CD4-positive, alpha-beta T cell (primary cell): ENCODE data around the gene TSC22D3. TPM values are rescaled to one million over a fixed set of nuclear protein-coding genes. Genes with fewer than 3 reads are reported as not detected.

Experiments used
- ATAC-seq: fragments of 200-7000 bp; cut with Tn5 transposase; one replicate; pipeline ENCODE4 v1.10.0; 2022; ENCODE audit warnings: mild to moderate bottlenecking; ENCODE audit not compliant: poor library complexity
- CTCF ChIA-PET: fragments of 350-600 bp; sonication (Branson Sonifier 250); formaldehyde crosslinking; loops from one replicate; lab custom pipeline; 2021; ENCODE audit warnings: antibody characterized with exemption, inconsistent platforms; lab: Charles Lee
- POLR2A ChIA-PET: fragments of 350-600 bp; sonication (Branson Sonifier 250); formaldehyde crosslinking; loops from one replicate; lab custom pipeline; 2021; ENCODE audit warnings: antibody characterized with exemption, inconsistent platforms; lab: Charles Lee
- DNase-seq, 14 experiments: peaks; one replicate each; pipeline ENCODE4 v3.0.0-alpha.2; 2013 to 2020; ENCODE audit warnings: mixed read lengths in 2 of 14
- H3K27ac ChIP-seq, 2 donors: one replicate each; pipeline versions ENCODE4 v1.5.1 to v1.7.0; 2013; ENCODE audit warnings: low read length in 2 of 2, low read depth in 1 of 2, mild to moderate bottlenecking in 1 of 2
- H3K27me3 ChIP-seq, 2 experiments: 1 replicate in 1 of 2; 2 replicates in 1 of 2; pipeline versions ENCODE4 v1.6.1 to v1.7.0; 2013; ENCODE audit warnings: low read length in 2 of 2, control low read depth in 1 of 2, mild to moderate bottlenecking in 1 of 2, moderate library complexity in 1 of 2; ENCODE audit not compliant: insufficient read depth in 2 of 2, control insufficient read depth in 1 of 2
- H3K36me3 ChIP-seq: one replicate; pipeline ENCODE4 v1.6.1; 2013; ENCODE audit warnings: low read length, control low read depth; ENCODE audit not compliant: insufficient read depth
- H3K4me1 ChIP-seq: one replicate; pipeline ENCODE4 v1.6.1; 2013; ENCODE audit warnings: low read length, control low read depth; ENCODE audit not compliant: insufficient read depth
- H3K4me3 ChIP-seq: one replicate; pipeline ENCODE4 v1.5.1; 2013; ENCODE audit warnings: mild to moderate bottlenecking, low read length, moderate library complexity
- H3K9me3 ChIP-seq, 2 experiments: 1 replicate in 1 of 2; 2 replicates in 1 of 2; pipeline versions ENCODE4 v1.6.1 to v1.7.0; 2013; ENCODE audit warnings: low read length in 2 of 2, mild to moderate bottlenecking in 2 of 2, control low read depth in 1 of 2, moderate library complexity in 1 of 2; ENCODE audit not compliant: control insufficient read depth in 1 of 2, insufficient read depth in 1 of 2
- H3K27ac Mint-ChIP-seq: one replicate; pipeline ENCODE4 v1.8.0; 2020; ENCODE audit warnings: mixed read lengths
- H3K27me3 Mint-ChIP-seq: one replicate; pipeline ENCODE4 v1.8.0; 2021; ENCODE audit warnings: mixed read lengths
- H3K36me3 Mint-ChIP-seq: one replicate; pipeline ENCODE4 v1.8.0; 2021; ENCODE audit warnings: low read depth, mixed read lengths
- H3K4me1 Mint-ChIP-seq: one replicate; pipeline ENCODE4 v1.8.0; 2021; ENCODE audit warnings: low read depth, mixed read lengths
- H3K4me3 Mint-ChIP-seq: one replicate; pipeline ENCODE4 v1.8.0; 2020; ENCODE audit warnings: mild to moderate bottlenecking, mixed read lengths
- H3K9me3 Mint-ChIP-seq: one replicate; pipeline ENCODE4 v1.8.0; 2020; ENCODE audit warnings: mixed read lengths
- CTCF ChIP-seq: fragments of 200-600 bp; IDR thresholded peaks from one replicate; pipeline ENCODE4 v1.8.0; 2022; ENCODE audit warnings: antibody characterized with exemption, mild to moderate bottlenecking
- intact Hi-C, 2 experiments: fragments of 100-400 bp; cut with DNase I in 1 of 2; cut with micrococcal nuclease in 1 of 2; formaldehyde crosslinking; loops; one replicate each; pipeline versions ENCODE4 v1.15.1 to v1.9.0; 2023 to 2025; cut with DNase I, micrococcal nuclease
- total RNA-seq, 174 experiments: library from RNA in 2 of 174; stranded (reverse) in 2 of 174; gene quantifications; one replicate each; pipeline ENCODE4 v1.2.3 and lab custom pipeline; 2021 to 2026

Gene TSC22D3
- total RNA-seq, 2 experiments from 2014 or later: 3,132 to 3,144 TPM

DNA sequence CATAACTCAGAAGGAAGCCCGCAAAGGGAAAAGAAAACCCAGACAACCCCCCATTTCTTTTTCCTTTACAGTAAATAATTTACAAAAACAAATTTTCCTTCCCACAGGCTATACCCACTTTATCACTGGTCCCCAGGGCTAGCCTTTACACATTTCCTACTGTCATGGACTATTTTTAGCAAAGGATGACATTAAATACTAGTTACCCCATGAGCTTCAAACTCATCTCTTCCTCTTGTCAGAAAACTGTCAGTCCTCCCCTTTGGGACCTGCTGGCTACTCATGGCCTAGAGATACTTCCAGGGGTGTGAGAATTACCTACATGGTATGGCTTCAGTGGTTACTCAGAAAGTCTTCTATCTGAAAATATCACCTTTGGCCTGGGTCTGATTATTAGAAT lies 11.9 kb downstream of the TSC22D3 start:
- Mint-ChIP-seq H3K27me3 (no peaks in the 10 kb centered on the region), H3K4me1 (peaks cover 5% of the 10 kb centered on the region), H3K36me3 (peaks cover 3% of the 10 kb centered on the region), H3K4me3 (no peak overlapping the region), H3K27ac (no peak overlapping the region), H3K9me3 (no peaks in the 10 kb centered on the region)
- H3K4me1 ChIP-seq: no peaks in the 10 kb centered on the region
- ChIA-PET CTCF (no interaction called here), POLR2A (no interaction called here)
- no peaks in the 10 kb centered on the region for H3K36me3 ChIP-seq
- H3K9me3 ChIP-seq: no peaks in the 10 kb centered on the region
- H3K27me3 ChIP-seq: no peaks in the 10 kb centered on the region
- no peak for ATAC-seq
- H3K4me3 ChIP-seq: no peak overlapping the region
- DNase-seq: no peak
- intact Hi-C loops: no loop called here
- TF ChIP-seq CTCF: no peak
- no peak overlapping the region for H3K27ac ChIP-seq

GRCh38 chrX:107760304-107761077 lies 15.1 kb downstream of the TSC22D3 start:
- Histone ChIP-seq H3K27ac (no peak overlapping the region), H3K9me3 (no peaks in the 10 kb centered on the region), H3K27me3 (no peaks in the 10 kb centered on the region), H3K4me3 (no peak overlapping the region), H3K36me3 (no peaks in the 10 kb centered on the region), H3K4me1 (peaks cover 3% of the 10 kb centered on the region)
- H3K27ac Mint-ChIP-seq: no peak overlapping the region
- no peaks in the 10 kb centered on the region for H3K27me3 Mint-ChIP-seq
- intact Hi-C loops: no loop called here
- no peak overlapping the region for H3K4me3 Mint-ChIP-seq
- TF ChIP-seq CTCF: no peak
- ATAC-seq (no peak), DNase-seq (no peak)
- H3K9me3 Mint-ChIP-seq: no peaks in the 10 kb centered on the region
- POLR2A ChIA-PET: no interaction called here
- no peaks in the 10 kb centered on the region for H3K36me3 Mint-ChIP-seq
- CTCF ChIA-PET: no interaction called here
- peaks cover 18% of the 10 kb centered on the region for H3K4me1 Mint-ChIP-seq

GRCh38 chrX:107758231-107758766 lies 17.3 kb downstream of the TSC22D3 start:
- Histone ChIP-seq H3K27ac (no peak overlapping the region), H3K4me1 (peaks cover 3% of the 10 kb centered on the region), H3K36me3 (no peaks in the 10 kb centered on the region), H3K9me3 (no peaks in the 10 kb centered on the region), H3K4me3 (no peak overlapping the region), H3K27me3 (no peaks in the 10 kb centered on the region)
- Mint-ChIP-seq H3K4me3 (no peak overlapping the region), H3K27me3 (no peaks in the 10 kb centered on the region), H3K4me1 (peaks cover 17% of the 10 kb centered on the region), H3K27ac (no peak overlapping the region), H3K9me3 (no peaks in the 10 kb centered on the region), H3K36me3 (no peaks in the 10 kb centered on the region)
- DNase-seq (no peak), ATAC-seq (no peak)
- intact Hi-C loops: no loop called here
- TF ChIP-seq CTCF: no peak
- ChIA-PET CTCF (no interaction called here), POLR2A (no interaction called here)
